GM12878 (cell line): ENCODE data around the gene GPR146. TPM values are rescaled to one million over a fixed set of nuclear protein-coding genes. Genes with fewer than 3 reads are reported as not detected.
A peak's percentile ranks its signal among the peaks of the same experiment; 100 is the strongest.

ENCODE experiments used
- BHLHE40 ChIP-seq, 2 experiments: fragments of 450-650 bp in 1 of 2; IDR thresholded peaks; 2 replicates each; pipeline ENCODE4 v1.6.1; 2011 to 2017; ENCODE audit warnings: low read depth in 2 of 2, borderline replicate concordance in 1 of 2, improper control_type of control experiment in 1 of 2, low read length in 1 of 2, mild to moderate bottlenecking in 1 of 2
- CHD2 ChIP-seq: IDR thresholded peaks from 2 replicates; pipeline ENCODE4 v1.6.1; 2011; ENCODE audit warnings: low read depth, low read length, improper control_type of control experiment, borderline replicate concordance
- ETV6 ChIP-seq, 2 experiments: fragments of 450-650 bp in 1 of 2; IDR thresholded peaks in 1 of 2; conservative IDR thresholded peaks in 1 of 2; 2 replicates each; pipeline ENCODE4 v1.6.1; 2014; ENCODE audit warnings: antibody characterized with exemption in 1 of 2, borderline replicate concordance in 1 of 2, low read depth in 1 of 2, mild to moderate bottlenecking in 1 of 2, moderate library complexity in 1 of 2
- GABPA ChIP-seq: IDR thresholded peaks from 2 replicates; pipeline ENCODE4 v1.6.1; 2014; ENCODE audit warnings: antibody characterized with exemption, low read depth, mild to moderate bottlenecking, inconsistent platforms
- IRF4 ChIP-seq: IDR thresholded peaks from 2 replicates; pipeline ENCODE4 v1.6.1; 2011; ENCODE audit warnings: low read depth, low read length
- YY1 ChIP-seq: IDR thresholded peaks from 2 replicates; pipeline ENCODE4 v1.6.1; 2011; ENCODE audit warnings: low read depth, mild to moderate bottlenecking, low read length
- ZNF622 ChIP-seq: fragments of 450-650 bp; IDR thresholded peaks from 2 replicates; pipeline ENCODE4 v1.6.1; 2017; ENCODE audit warnings: mild to moderate bottlenecking, inconsistent platforms
- ZZZ3 ChIP-seq: IDR thresholded peaks from 2 replicates; pipeline ENCODE4 v1.6.1; 2011; ENCODE audit warnings: low read depth; ENCODE audit not compliant: control insufficient read depth, insufficient read length
- polyA plus RNA-seq, 11 experiments: library from polyadenylated mRNA; depleted of rRNA in 4 of 11; unstranded in 6 of 11; stranded (reverse) in 5 of 11; fragments of >200 nt; fragmentation: Nextera tagmentation in 4 of 11; fragmentation: Illumina TruSeq in 1 of 11; extraction: Ambion mirVana in 4 of 11; extraction: Trizol in 1 of 11; gene quantifications; 1 replicate in 1 of 11; 2 replicates in 10 of 11; pipeline versions ENCODE4 v1.2.1 to v1.2.3, GENCODE V29; 2011 to 2016; ENCODE audit warnings: inconsistent platforms in 2 of 11, missing spikeins in 2 of 11, low read depth in 1 of 11
- total RNA-seq, 4 experiments: library from RNA; depleted of rRNA in 3 of 4; stranded (reverse); fragments of >200 nt in 3 of 4; fragmentation: Illumina TruSeq in 1 of 4; extraction: Trizol in 1 of 4; gene quantifications; 2 replicates each; pipeline versions ENCODE4 v1.2.1 to v1.2.3, GENCODE V29; 2013 to 2021
- TF ChIP-seq, protein P1 (sequence below): fragments of 450-650 bp; IDR thresholded peaks from 2 replicates; pipeline ENCODE4 v1.6.1; 2017; ENCODE audit warnings: mild to moderate bottlenecking, moderate library complexity
- TF ChIP-seq, protein P2 (sequence below): fragments of 450-650 bp; IDR thresholded peaks from 2 replicates; pipeline ENCODE4 v1.6.1; 2017; ENCODE audit warnings: low read depth, mild to moderate bottlenecking, moderate library complexity
- TF ChIP-seq, protein P3 (sequence below): fragments of 450-650 bp; IDR thresholded peaks from 2 replicates; pipeline ENCODE4 v1.6.1; 2016; ENCODE audit warnings: mild to moderate bottlenecking

GPR146 gene
- total and polyA plus RNA-seq, 10 of the 15 experiments (the other 5 are each of a cell fraction or from before 2014, with no cell fraction given): 0.19 to 12.0 (median 0.54) TPM; not detected in 2

- TF ChIP-seq, protein P1, sequence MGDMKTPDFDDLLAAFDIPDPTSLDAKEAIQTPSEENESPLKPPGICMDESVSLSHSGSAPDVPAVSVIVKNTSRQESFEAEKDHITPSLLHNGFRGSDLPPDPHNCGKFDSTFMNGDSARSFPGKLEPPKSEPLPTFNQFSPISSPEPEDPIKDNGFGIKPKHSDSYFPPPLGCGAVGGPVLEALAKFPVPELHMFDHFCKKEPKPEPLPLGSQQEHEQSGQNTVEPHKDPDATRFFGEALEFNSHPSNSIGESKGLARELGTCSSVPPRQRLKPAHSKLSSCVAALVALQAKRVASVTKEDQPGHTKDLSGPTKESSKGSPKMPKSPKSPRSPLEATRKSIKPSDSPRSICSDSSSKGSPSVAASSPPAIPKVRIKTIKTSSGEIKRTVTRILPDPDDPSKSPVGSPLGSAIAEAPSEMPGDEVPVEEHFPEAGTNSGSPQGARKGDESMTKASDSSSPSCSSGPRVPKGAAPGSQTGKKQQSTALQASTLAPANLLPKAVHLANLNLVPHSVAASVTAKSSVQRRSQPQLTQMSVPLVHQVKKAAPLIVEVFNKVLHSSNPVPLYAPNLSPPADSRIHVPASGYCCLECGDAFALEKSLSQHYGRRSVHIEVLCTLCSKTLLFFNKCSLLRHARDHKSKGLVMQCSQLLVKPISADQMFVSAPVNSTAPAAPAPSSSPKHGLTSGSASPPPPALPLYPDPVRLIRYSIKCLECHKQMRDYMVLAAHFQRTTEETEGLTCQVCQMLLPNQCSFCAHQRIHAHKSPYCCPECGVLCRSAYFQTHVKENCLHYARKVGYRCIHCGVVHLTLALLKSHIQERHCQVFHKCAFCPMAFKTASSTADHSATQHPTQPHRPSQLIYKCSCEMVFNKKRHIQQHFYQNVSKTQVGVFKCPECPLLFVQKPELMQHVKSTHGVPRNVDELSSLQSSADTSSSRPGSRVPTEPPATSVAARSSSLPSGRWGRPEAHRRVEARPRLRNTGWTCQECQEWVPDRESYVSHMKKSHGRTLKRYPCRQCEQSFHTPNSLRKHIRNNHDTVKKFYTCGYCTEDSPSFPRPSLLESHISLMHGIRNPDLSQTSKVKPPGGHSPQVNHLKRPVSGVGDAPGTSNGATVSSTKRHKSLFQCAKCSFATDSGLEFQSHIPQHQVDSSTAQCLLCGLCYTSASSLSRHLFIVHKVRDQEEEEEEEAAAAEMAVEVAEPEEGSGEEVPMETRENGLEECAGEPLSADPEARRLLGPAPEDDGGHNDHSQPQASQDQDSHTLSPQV: peak; percentile 51; the same call in 1 of the 2 replicates
- no peak for TF ChIP-seq CHD2
- no peak for TF ChIP-seq YY1
- no peak for TF ChIP-seq ZZZ3
- TF ChIP-seq IRF4: 0 out of 2 replicates have a peak, but pooled peaks have one; percentile 7
- TF ChIP-seq, protein P2, sequence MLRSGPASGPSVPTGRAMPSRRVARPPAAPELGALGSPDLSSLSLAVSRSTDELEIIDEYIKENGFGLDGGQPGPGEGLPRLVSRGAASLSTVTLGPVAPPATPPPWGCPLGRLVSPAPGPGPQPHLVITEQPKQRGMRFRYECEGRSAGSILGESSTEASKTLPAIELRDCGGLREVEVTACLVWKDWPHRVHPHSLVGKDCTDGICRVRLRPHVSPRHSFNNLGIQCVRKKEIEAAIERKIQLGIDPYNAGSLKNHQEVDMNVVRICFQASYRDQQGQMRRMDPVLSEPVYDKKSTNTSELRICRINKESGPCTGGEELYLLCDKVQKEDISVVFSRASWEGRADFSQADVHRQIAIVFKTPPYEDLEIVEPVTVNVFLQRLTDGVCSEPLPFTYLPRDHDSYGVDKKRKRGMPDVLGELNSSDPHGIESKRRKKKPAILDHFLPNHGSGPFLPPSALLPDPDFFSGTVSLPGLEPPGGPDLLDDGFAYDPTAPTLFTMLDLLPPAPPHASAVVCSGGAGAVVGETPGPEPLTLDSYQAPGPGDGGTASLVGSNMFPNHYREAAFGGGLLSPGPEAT: no peak
- TF ChIP-seq ETV6 (conservative IDR thresholded peaks at IDR 0.05 in 1 of 2, IDR thresholded peaks at IDR 0.05 in 1 of 2; ENCODE audit: borderline replicate concordance in 1 of 2, low read depth in 1 of 2): no peak
- TF ChIP-seq BHLHE40 (IDR thresholded peaks at IDR 0.05; ENCODE audit: borderline replicate concordance in 1 of 2, low read depth in 2 of 2, low read length in 1 of 2): peak; percentile 85 to 89
- no peak for TF ChIP-seq GABPA
- TF ChIP-seq, protein P3, sequence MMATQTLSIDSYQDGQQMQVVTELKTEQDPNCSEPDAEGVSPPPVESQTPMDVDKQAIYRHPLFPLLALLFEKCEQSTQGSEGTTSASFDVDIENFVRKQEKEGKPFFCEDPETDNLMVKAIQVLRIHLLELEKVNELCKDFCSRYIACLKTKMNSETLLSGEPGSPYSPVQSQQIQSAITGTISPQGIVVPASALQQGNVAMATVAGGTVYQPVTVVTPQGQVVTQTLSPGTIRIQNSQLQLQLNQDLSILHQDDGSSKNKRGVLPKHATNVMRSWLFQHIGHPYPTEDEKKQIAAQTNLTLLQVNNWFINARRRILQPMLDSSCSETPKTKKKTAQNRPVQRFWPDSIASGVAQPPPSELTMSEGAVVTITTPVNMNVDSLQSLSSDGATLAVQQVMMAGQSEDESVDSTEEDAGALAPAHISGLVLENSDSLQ: no peak
- no peak for TF ChIP-seq ZNF622
Measured at GRCh38 chr7:1060315-1061072, 16.1 kb downstream of the GPR146 start (continued).
